Transverse colon (tissue), 4 donors: Measurements from ENCODE around the gene ANKRD23.

Experiments
- CTCF ChIP-seq, 5 experiments: fragments of 200-600 bp in 3 of 5; fragments of 450-650 bp in 2 of 5; sonication (generic) in 3 of 5; IDR thresholded peaks; 1 replicate in 2 of 5; 2 replicates in 3 of 5; pipeline ENCODE4 v1.5.1; 2016 to 2017; ENCODE audit warnings: antibody characterized with exemption in 5 of 5, inconsistent platforms in 3 of 5, mild to moderate bottlenecking in 2 of 5, moderate library complexity in 1 of 5
- EP300 ChIP-seq: sonication (generic); formaldehyde crosslinking; IDR thresholded peaks from one replicate; pipeline ENCODE4 v1.6.1; 2017; ENCODE audit warnings: antibody characterized with exemption, low read depth
- POLR2A ChIP-seq: fragments of 450-650 bp; IDR thresholded peaks from one replicate; pipeline ENCODE4 v1.6.1; 2016; ENCODE audit warnings: antibody characterized with exemption, mild to moderate bottlenecking, moderate library complexity
- POLR2AphosphoS5 ChIP-seq, 3 donors: sonication (generic); formaldehyde crosslinking; IDR thresholded peaks; one replicate each; pipeline ENCODE4 v1.6.1; 2016; ENCODE audit warnings: antibody characterized with exemption in 3 of 3

- TF ChIP-seq POLR2A (peak; percentile 89), CTCF (IDR thresholded peaks at IDR 0.05) (peak; percentile 59 to 89 (median 65)), POLR2AphosphoS5 (IDR thresholded peaks at IDR 0.05) (peak; percentile 90 to 96 (median 94)), EP300 (no peak)
These were observed 27.5 kb downstream of the ANKRD23 start, which contains the start of gene CNNM3 for GRCh38 chr2:96816127-96816835.
